ENCODE results near the gene C19orf25.
"Not testable (repeated sequence)": the region's sequence is repeated elsewhere in the genome, so short reads cannot be mapped to it uniquely, and the experiment has no call there.

The C19orf25 gene

GRCh38 chr19:1478934-1479707, at the start of gene C19orf25:
Gene C19orf25 (minus strand): TSS chr19:1479215. CDS start chr19:1478903, 312 bp downstream.
- peak; percentile 92 for DNase-seq

- no peak for DNase-seq
Observed at GRCh38 chr19:1527650-1528309, 48.8 kb upstream of the C19orf25 start.

GRCh38 chr19:1526979-1527649, 48.1 kb upstream of the C19orf25 start:
- no peak for DNase-seq

- no peak for DNase-seq
Observed at GRCh38 chr19:1526066-1526778, 47.2 kb upstream of the C19orf25 start.

- no peak for DNase-seq
Observed at GRCh38 chr19:1525343-1525742, 46.3 kb upstream of the C19orf25 start.

- DNase-seq: no peak
Observed at GRCh38 chr19:1524972-1525325, 45.9 kb upstream of the C19orf25 start.

GRCh38 chr19:1524287-1524971, 45.4 kb upstream of the C19orf25 start:
- DNase-seq: no peak

- no peak for DNase-seq
Observed at GRCh38 chr19:1523412-1524286, 44.6 kb upstream of the C19orf25 start, which contains the start of gene PLK5. Gene PLK5 (plus strand): TSS chr19:1524077. CDS start chr19:1526997, 2,920 bp downstream.

- no peak for DNase-seq
Observed at GRCh38 chr19:1522838-1523237, 43.8 kb upstream of the C19orf25 start.

GRCh38 chr19:1522061-1522460, 43.0 kb upstream of the C19orf25 start:
- no peak for DNase-seq

- DNase-seq: no peak
Observed at GRCh38 chr19:1521636-1522035, 42.6 kb upstream of the C19orf25 start.

GRCh38 chr19:1520203-1520780, 41.3 kb upstream of the C19orf25 start:
- no peak for DNase-seq

GRCh38 chr19:1519802-1520201, 40.8 kb upstream of the C19orf25 start:
- DNase-seq: not testable (repeated sequence)

GRCh38 chr19:1518471-1518870, 39.5 kb upstream of the C19orf25 start:
- no peak for DNase-seq

- no peak for DNase-seq
Observed at GRCh38 chr19:1516395-1516753, 37.4 kb upstream of the C19orf25 start.

GRCh38 chr19:1514986-1515721, 36.1 kb upstream of the C19orf25 start:
- no peak for DNase-seq

GRCh38 chr19:1514295-1514661, 35.3 kb upstream of the C19orf25 start:
- no peak for DNase-seq

GRCh38 chr19:1513499-1514294, 34.7 kb upstream of the C19orf25 start:
- DNase-seq: peak; percentile 68

- peak; percentile 60 for DNase-seq
Observed at GRCh38 chr19:1512671-1513498, 33.9 kb upstream of the C19orf25 start, which contains the start of gene ADAMTSL5. Gene ADAMTSL5 (minus strand): TSS chr19:1513019. CDS start chr19:1510943, 2,076 bp downstream.
